Stimulated activated CD4-positive, alpha-beta T cell treated with anti-CD3 and anti-CD28 coated beads, Interleukin-1b, Interleukin-23, amount 100 ng/mL, for 1 hour (primary cell): ENCODE measurements around the gene WNT10A.
"Not testable (repeated sequence)": the region's sequence is repeated elsewhere in the genome, so short reads cannot be mapped to it uniquely, and the experiment has no call there.

ENCODE experiments used
- DNase-seq, 2 donors: peaks; one replicate each; pipeline ENCODE4 v3.0.0-alpha.2; 2020; ENCODE audit warnings: low read depth in 2 of 2

The WNT10A gene

GRCh38 chr2:218931751-218932150 lies 51.1 kb downstream of the WNT10A start:
- DNase-seq = not testable (repeated sequence)
